Activated gamma-delta T cell treated with anti-CD3 and anti-CD28 coated beads, Interleukin-2, amount 50 U/mL, for 16 hours (primary cell): ENCODE data around the gene ERFL.

ENCODE experiments used
- DNase-seq: peaks from one replicate; pipeline ENCODE4 v3.0.0-alpha.2; 2020; ENCODE audit warnings: low read depth

Gene ERFL

GRCh38 chr19:41859618-41860418, 68.4 kb downstream of the ERFL start, which contains the start of gene RPS19:
Gene RPS19 (plus strand): TSS chr19:41860255. CDS start chr19:41860775, 520 bp downstream.
- DNase-seq = peak; percentile 97

- DNase-seq = no peak
Measured at GRCh38 chr19:41859213-41859617, 69.0 kb downstream of the ERFL start.
